ENCODE data around the gene OTUD7B. TPM values are rescaled to one million over a fixed set of nuclear protein-coding genes. Genes with fewer than 3 reads are reported as not detected.

The OTUD7B gene
- total and polyA plus RNA-seq, 9 of the 15 experiments (the other 6 are each of a cell fraction or from before 2014, with no cell fraction given), result 0.96 to 18.8 (median 7.4) TPM

- peak; percentile 35 for TF ChIP-seq VEZF1 (CRISPR knock-in tag; IDR thresholded peaks at IDR 0.05)
- TF ChIP-seq THRA (IDR thresholded peaks at IDR 0.05), result no peak
- TF ChIP-seq RB1 (IDR thresholded peaks at IDR 0.05; ENCODE audit: low read depth), result peak; percentile 65; the same call in 1 of the 2 replicates
- TF ChIP-seq HNRNPH1 (optimal IDR thresholded peaks at IDR 0.05; ENCODE audit: low read depth, low read length), result no peak
- TF ChIP-seq CTBP1 (IDR thresholded peaks at IDR 0.05; ENCODE audit: borderline replicate concordance), result 0 out of 2 replicates have a peak, but pooled peaks have one; percentile 6
- TF ChIP-seq SUPT5H (IDR thresholded peaks at IDR 0.05), result peak; percentile 93
- TF ChIP-seq CBFB (CRISPR knock-in tag; IDR thresholded peaks at IDR 0.05), result no peak
- peak; percentile 77 for TF ChIP-seq TAF9B (IDR thresholded peaks at IDR 0.05; ENCODE audit: partially characterized antibody)
- peak; percentile 83; the same call in 1 of the 2 replicates for TF ChIP-seq ZBED1 (IDR thresholded peaks at IDR 0.05)
- TF ChIP-seq GTF2B (IDR thresholded peaks at IDR 0.05; ENCODE audit: extremely low read depth, insufficient read length), result peak; percentile 37
- 0 out of 2 replicates have a peak, but pooled peaks have one; percentile 59 for TF ChIP-seq GMEB1 (CRISPR knock-in tag; IDR thresholded peaks at IDR 0.05)
- no peak for TF ChIP-seq KHSRP (IDR thresholded peaks at IDR 0.05)
- TF ChIP-seq COPS2 (conservative IDR thresholded peaks at IDR 0.05), result no peak
- TF ChIP-seq ZNF695 (CRISPR knock-in tag; IDR thresholded peaks at IDR 0.05), result no peak
- peak; percentile 35 for TF ChIP-seq TEAD4 (IDR thresholded peaks at IDR 0.05; ENCODE audit: low read length)
- TF ChIP-seq TEAD4 (CRISPR knock-in tag; IDR thresholded peaks at IDR 0.05; ENCODE audit: borderline replicate concordance), result no peak
- TF ChIP-seq SIN3B (IDR thresholded peaks at IDR 0.05; ENCODE audit: low read depth), result peak; percentile 94
- TF ChIP-seq HDAC1 (IDR thresholded peaks at IDR 0.05), result peak in 1 of 2 experiments; percentile 91; a peak in 2 of 4 replicates
- 0 out of 2 replicates have a peak, but pooled peaks have one; percentile 47 for TF ChIP-seq ZBTB1 (CRISPR knock-in tag; IDR thresholded peaks at IDR 0.05; ENCODE audit: borderline replicate concordance, low read depth)
- no peak for TF ChIP-seq ZMIZ1 (IDR thresholded peaks at IDR 0.05; ENCODE audit: low read depth in 2 of 2, low read length in 2 of 2)
These were observed 82.7 kb downstream of the OTUD7B start, which contains the start of gene SF3B4 (continued) for GRCh38 chr1:149927563-149928400.

All from K562 (cell line).